Trophoblast cell (in vitro differentiated cells and primary cell): Measurements from ENCODE around the gene MKLN1.
A peak's percentile ranks its signal among the peaks of the same experiment; 100 is the strongest.

Experiments used
- DNase-seq, 2 donors: peaks; one replicate each; pipeline ENCODE4 v3.0.0-alpha.2; 2016
- H2AFZ ChIP-seq: 2 replicates; pipeline ENCODE4 v1.6.1; 2013; ENCODE audit warnings: low read length, moderate library complexity, mild to moderate bottlenecking; ENCODE audit not compliant: insufficient read depth, poor library complexity
- H2AK5ac ChIP-seq: 2 replicates; pipeline ENCODE4 v1.6.1; 2013; ENCODE audit warnings: mild to moderate bottlenecking, low read length
- H2BK120ac ChIP-seq: 2 replicates; pipeline ENCODE4 v1.6.1; 2013; ENCODE audit warnings: low read length, mild to moderate bottlenecking, moderate library complexity; ENCODE audit not compliant: insufficient read depth, poor library complexity
- H2BK12ac ChIP-seq: 2 replicates; pipeline ENCODE4 v1.6.1; 2013; ENCODE audit warnings: mild to moderate bottlenecking, low read length, moderate library complexity
- H2BK5ac ChIP-seq: 2 replicates; pipeline ENCODE4 v1.6.1; 2013; ENCODE audit warnings: low read length, low read depth, moderate library complexity, mild to moderate bottlenecking; ENCODE audit not compliant: poor library complexity
- H3K14ac ChIP-seq: 2 replicates; pipeline ENCODE4 v1.6.1; 2013; ENCODE audit warnings: mild to moderate bottlenecking, low read length
- H3K18ac ChIP-seq: 2 replicates; pipeline ENCODE4 v1.6.1; 2013; ENCODE audit warnings: mild to moderate bottlenecking, low read length
- H3K23ac ChIP-seq: 2 replicates; pipeline ENCODE4 v1.6.1; 2013; ENCODE audit warnings: low read length
- H3K27ac ChIP-seq: 2 replicates; pipeline ENCODE4 v1.5.1; 2013; ENCODE audit warnings: low read depth, mild to moderate bottlenecking, inconsistent platforms, low read length, moderate library complexity
- H3K27me3 ChIP-seq: 2 replicates; pipeline ENCODE4 v1.6.1; 2013; ENCODE audit warnings: inconsistent platforms, mild to moderate bottlenecking, low read length, moderate library complexity; ENCODE audit not compliant: insufficient read depth
- H3K36me3 ChIP-seq, 2 experiments: 1 replicate in 1 of 2; 2 replicates in 1 of 2; pipeline ENCODE4 v1.6.1; 2013; ENCODE audit warnings: low read length in 2 of 2, mild to moderate bottlenecking in 2 of 2, moderate library complexity in 1 of 2; ENCODE audit not compliant: insufficient read depth in 2 of 2, control insufficient read depth in 1 of 2
- H3K4ac ChIP-seq: 2 replicates; pipeline ENCODE4 v1.6.1; 2013; ENCODE audit warnings: low read depth, mild to moderate bottlenecking, low read length, moderate library complexity
- H3K4me1 ChIP-seq, 2 experiments: 1 replicate in 1 of 2; 2 replicates in 1 of 2; pipeline ENCODE4 v1.6.1; 2013; ENCODE audit warnings: low read length in 2 of 2, mild to moderate bottlenecking in 2 of 2, moderate library complexity in 1 of 2; ENCODE audit not compliant: insufficient read depth in 2 of 2, control insufficient read depth in 1 of 2
- H3K4me2 ChIP-seq: 2 replicates; pipeline ENCODE4 v1.6.1; 2013; ENCODE audit warnings: inconsistent platforms, mild to moderate bottlenecking, low read length, moderate library complexity
- H3K4me3 ChIP-seq: 2 replicates; pipeline ENCODE4 v1.5.1; 2013; ENCODE audit warnings: mild to moderate bottlenecking, low read depth, low read length, inconsistent platforms
- H3K79me1 ChIP-seq: one replicate; pipeline ENCODE4 v1.6.1; 2013; ENCODE audit warnings: low read length
- H3K79me2 ChIP-seq: 2 replicates; pipeline ENCODE4 v1.6.1; 2013; ENCODE audit warnings: low read length, mild to moderate bottlenecking; ENCODE audit not compliant: control insufficient read depth, insufficient read depth, poor library complexity
- H3K9ac ChIP-seq: 2 replicates; pipeline ENCODE4 v1.6.1; 2013; ENCODE audit warnings: mild to moderate bottlenecking, low read length
- H3K9me3 ChIP-seq: 2 replicates; pipeline ENCODE4 v1.6.1; 2013; ENCODE audit warnings: low read depth, mild to moderate bottlenecking, control low read depth, inconsistent platforms, low read length; ENCODE audit not compliant: insufficient read depth
- H4K12ac ChIP-seq: 2 replicates; pipeline ENCODE4 v1.6.1; 2013; ENCODE audit warnings: low read depth, mild to moderate bottlenecking, low read length, moderate library complexity
- H4K8ac ChIP-seq: 2 replicates; pipeline ENCODE4 v1.6.1; 2013; ENCODE audit warnings: low read depth, mild to moderate bottlenecking, low read length, moderate library complexity
- H4K91ac ChIP-seq: one replicate; pipeline ENCODE4 v1.6.1; 2013; ENCODE audit warnings: low read depth, mild to moderate bottlenecking, low read length, moderate library complexity
- WGBS: extraction: QIAGEN DNeasy Blood & Tissue Kit; methylation state at CpG from one replicate; pipeline ENCODE4 v1.1.7; 2013; ENCODE audit warnings: missing lambda C conversion rate; ENCODE audit not compliant: insufficient read length, insufficient coverage; ENCODE audit errors: extremely low coverage; 5-methylcytosine and 5-hydroxymethylcytosine counted together

Gene MKLN1

GRCh38 chr7:131321656-131322055 lies 6.0 kb upstream of the MKLN1 start:
- Histone ChIP-seq H2BK120ac (no peak overlapping the region), H3K9me3 (no peaks in the 10 kb centered on the region), H3K79me2 (no peaks in the 10 kb centered on the region), H2BK5ac (no peak overlapping the region), H3K79me1 (no peaks in the 10 kb centered on the region), H4K8ac (no peak overlapping the region), H3K4me3 (no peak overlapping the region), H3K23ac (no peak overlapping the region), H3K27ac (no peak overlapping the region), H3K14ac (no peak overlapping the region), H3K36me3 (no peaks in the 10 kb centered on the region), H3K9ac (no peak overlapping the region), H2BK12ac (no peak overlapping the region), H4K12ac (no peak overlapping the region), H4K91ac (no peak overlapping the region), H2AFZ (no peak overlapping the region), H3K4ac (no peak overlapping the region), H3K4me1 (no peaks in the 10 kb centered on the region), H3K4me2 (no peak overlapping the region), H2AK5ac (no peak overlapping the region), H3K18ac (no peak overlapping the region), H3K27me3 (no peaks in the 10 kb centered on the region)
- no peak for DNase-seq

GRCh38 chr7:131322061-131322460 lies 5.6 kb upstream of the MKLN1 start:
- no peaks in the 10 kb centered on the region for H3K79me1 ChIP-seq
- no peaks in the 10 kb centered on the region for H3K9me3 ChIP-seq
- H3K36me3 ChIP-seq, result no peaks in the 10 kb centered on the region
- no peak overlapping the region for H2BK12ac ChIP-seq
- no peak overlapping the region for H3K4me2 ChIP-seq
- no peak overlapping the region for H3K14ac ChIP-seq
- no peak overlapping the region for H4K12ac ChIP-seq
- H3K23ac ChIP-seq, result no peak overlapping the region
- no peak overlapping the region for H4K8ac ChIP-seq
- no peaks in the 10 kb centered on the region for H3K27me3 ChIP-seq
- peaks cover 0 to 1% of the 10 kb centered on the region in 2 experiments for H3K4me1 ChIP-seq
- no peak overlapping the region for H2AFZ ChIP-seq
- peak; percentile 41 to 97 for DNase-seq
- H2BK5ac ChIP-seq, result no peak overlapping the region
- H3K79me2 ChIP-seq, result no peaks in the 10 kb centered on the region
- H3K9ac ChIP-seq, result no peak overlapping the region
- WGBS, result no CpG with 5 or more reads among the region's 1 CpG
- no peak overlapping the region for H3K18ac ChIP-seq
- H4K91ac ChIP-seq, result no peak overlapping the region
- no peak overlapping the region for H3K27ac ChIP-seq
- no peak overlapping the region for H3K4me3 ChIP-seq
- H3K4ac ChIP-seq, result no peak overlapping the region
- H2AK5ac ChIP-seq, result no peak overlapping the region
- H2BK120ac ChIP-seq, result no peak overlapping the region

GRCh38 chr7:131322861-131323260 lies 4.8 kb upstream of the MKLN1 start:
- Histone ChIP-seq H4K91ac (no peak overlapping the region), H3K14ac (no peak overlapping the region), H3K79me1 (peaks cover 6% of the 10 kb centered on the region), H2BK12ac (no peak overlapping the region), H3K4me2 (no peak overlapping the region), H2AK5ac (no peak overlapping the region), H3K4me1 (peaks cover 0 to 2% of the 10 kb centered on the region in 2 experiments), H3K27ac (no peak overlapping the region), H4K8ac (no peak overlapping the region), H3K4ac (no peak overlapping the region), H2BK5ac (no peak overlapping the region), H3K9ac (no peak overlapping the region), H3K27me3 (no peaks in the 10 kb centered on the region), H4K12ac (no peak overlapping the region), H3K9me3 (no peaks in the 10 kb centered on the region), H3K79me2 (peaks cover 4% of the 10 kb centered on the region), H3K36me3 (no peaks in the 10 kb centered on the region), H3K18ac (no peak overlapping the region), H2AFZ (no peak overlapping the region), H2BK120ac (no peak overlapping the region), H3K4me3 (no peak overlapping the region), H3K23ac (no peak overlapping the region)
- WGBS, result no CpG with 5 or more reads among the region's 7 CpGs
- no peak for DNase-seq

- Histone ChIP-seq H3K4me2 (no peak overlapping the region), H3K4ac (no peak overlapping the region), H3K36me3 (no peaks in the 10 kb centered on the region), H3K18ac (no peak overlapping the region), H2AFZ (no peak overlapping the region), H2BK5ac (no peak overlapping the region), H3K27me3 (no peaks in the 10 kb centered on the region), H3K9ac (no peak overlapping the region), H3K23ac (no peak overlapping the region), H2AK5ac (no peak overlapping the region), H3K4me1 (peaks cover 3 to 5% of the 10 kb centered on the region in 2 experiments), H3K4me3 (no peak overlapping the region), H2BK12ac (no peak overlapping the region), H3K9me3 (no peaks in the 10 kb centered on the region), H3K14ac (no peak overlapping the region), H4K8ac (no peak overlapping the region), H4K12ac (no peak overlapping the region), H3K79me2 (peaks cover 8% of the 10 kb centered on the region), H4K91ac (no peak overlapping the region), H2BK120ac (no peak overlapping the region), H3K27ac (no peak overlapping the region), H3K79me1 (peaks cover 10% of the 10 kb centered on the region)
- WGBS, result no CpG with 5 or more reads among the region's 5 CpGs
- peak; percentile 14 to 55 for DNase-seq
Observed at GRCh38 chr7:131325179-131325840, 2.4 kb upstream of the MKLN1 start.
